ENCODE data around the gene NDUFC2. TPM values are rescaled to one million over a fixed set of nuclear protein-coding genes. Genes with fewer than 3 reads are reported as not detected.
"Not testable (repeated sequence)": the region's sequence is repeated elsewhere in the genome, so short reads cannot be mapped to it uniquely, and the experiment has no call there.

Gene NDUFC2
- total RNA-seq, 1 experiment from 2014 or later, result 425 TPM

GRCh38 chr11:78085972-78086371, 6.3 kb upstream of the NDUFC2 start:
- no peak for TF ChIP-seq CTCF (conservative IDR thresholded peaks at IDR 0.05; ENCODE audit: low read depth, low read length)
- TF ChIP-seq EZH2 (IDR thresholded peaks at IDR 0.05; ENCODE audit: borderline replicate concordance, low read depth, low read length, poor library complexity, severe bottlenecking), result no peak
- intact Hi-C loops (cut with micrococcal nuclease; ENCODE audit: unreplicated experiment), result no loop called here
- Histone ChIP-seq H3K4me1 (ENCODE audit: insufficient read depth, low read length, poor library complexity, severe bottlenecking) (no peaks in the 10 kb centered on the region), H3K9me3 (ENCODE audit: low read depth, low read length, poor library complexity, severe bottlenecking) (no peaks in the 10 kb centered on the region), H3K27me3 (replicated peaks; ENCODE audit: insufficient read depth, low read depth, low read length, poor library complexity) (no peaks in the 10 kb centered on the region), H3K4me3 (ENCODE audit: low read depth, low read length, poor library complexity, severe bottlenecking) (no peak overlapping the region), H3K36me3 (ENCODE audit: insufficient read depth, low read length, poor library complexity, severe bottlenecking) (no peaks in the 10 kb centered on the region), H3K27ac (ENCODE audit: low read depth, low read length, poor library complexity, severe bottlenecking) (no peak overlapping the region)
- POLR2A ChIA-PET (ENCODE audit: low non-redundant PET), result no interaction called here
- BruUV-seq (replicated peaks), result no TSS peak
- DNase-seq (ENCODE audit: low spot score), result no peak
- CTCF ChIA-PET, result no interaction called here

GRCh38 chr11:78084506-78084905, 4.8 kb upstream of the NDUFC2 start:
- CTCF ChIA-PET; BruUV-seq (replicated peaks); intact Hi-C loops (cut with micrococcal nuclease; ENCODE audit: unreplicated experiment); H3K36me3 ChIP-seq (ENCODE audit: insufficient read depth, low read length, poor library complexity, severe bottlenecking); H3K9me3 ChIP-seq (ENCODE audit: low read depth, low read length, poor library complexity, severe bottlenecking); H3K4me1 ChIP-seq (ENCODE audit: insufficient read depth, low read length, poor library complexity, severe bottlenecking); DNase-seq (ENCODE audit: low spot score); H3K27ac ChIP-seq (ENCODE audit: low read depth, low read length, poor library complexity, severe bottlenecking); H3K27me3 ChIP-seq (replicated peaks; ENCODE audit: insufficient read depth, low read depth, low read length, poor library complexity); POLR2A ChIA-PET (ENCODE audit: low non-redundant PET); H3K4me3 ChIP-seq (ENCODE audit: low read depth, low read length, poor library complexity, severe bottlenecking): not testable (repeated sequence)

- Histone ChIP-seq H3K9me3 (ENCODE audit: low read depth, low read length, poor library complexity, severe bottlenecking) (no peaks in the 10 kb centered on the region), H3K27me3 (replicated peaks; ENCODE audit: insufficient read depth, low read depth, low read length, poor library complexity) (no peaks in the 10 kb centered on the region), H3K27ac (ENCODE audit: low read depth, low read length, poor library complexity, severe bottlenecking) (no peak overlapping the region), H3K36me3 (ENCODE audit: insufficient read depth, low read length, poor library complexity, severe bottlenecking) (no peaks in the 10 kb centered on the region), H3K4me3 (ENCODE audit: low read depth, low read length, poor library complexity, severe bottlenecking) (no peak overlapping the region), H3K4me1 (ENCODE audit: insufficient read depth, low read length, poor library complexity, severe bottlenecking) (no peaks in the 10 kb centered on the region)
- ChIA-PET POLR2A (ENCODE audit: low non-redundant PET) (no interaction called here), CTCF (no interaction called here)
- intact Hi-C loops (cut with micrococcal nuclease; ENCODE audit: unreplicated experiment), result no loop called here
- BruUV-seq (replicated peaks), result no TSS peak
- TF ChIP-seq CTCF (conservative IDR thresholded peaks at IDR 0.05; ENCODE audit: low read depth, low read length), result no peak
- TF ChIP-seq EZH2 (IDR thresholded peaks at IDR 0.05; ENCODE audit: borderline replicate concordance, low read depth, low read length, poor library complexity, severe bottlenecking), result no peak
- no peak for DNase-seq (ENCODE audit: low spot score)
These were observed 3.4 kb upstream of the NDUFC2 start for GRCh38 chr11:78083021-78083420.

GRCh38 chr11:78082146-78082545, 2.5 kb upstream of the NDUFC2 start:
- Histone ChIP-seq H3K36me3 (ENCODE audit: insufficient read depth, low read length, poor library complexity, severe bottlenecking) (no peaks in the 10 kb centered on the region), H3K27me3 (replicated peaks; ENCODE audit: insufficient read depth, low read depth, low read length, poor library complexity) (no peaks in the 10 kb centered on the region), H3K4me3 (ENCODE audit: low read depth, low read length, poor library complexity, severe bottlenecking) (no peak overlapping the region), H3K27ac (ENCODE audit: low read depth, low read length, poor library complexity, severe bottlenecking) (no peak overlapping the region), H3K9me3 (ENCODE audit: low read depth, low read length, poor library complexity, severe bottlenecking) (no peaks in the 10 kb centered on the region), H3K4me1 (ENCODE audit: insufficient read depth, low read length, poor library complexity, severe bottlenecking) (no peaks in the 10 kb centered on the region)
- DNase-seq (ENCODE audit: low spot score), result no peak
- CTCF ChIA-PET, result no interaction called here
- TF ChIP-seq EZH2 (IDR thresholded peaks at IDR 0.05; ENCODE audit: borderline replicate concordance, low read depth, low read length, poor library complexity, severe bottlenecking) (no peak), CTCF (conservative IDR thresholded peaks at IDR 0.05; ENCODE audit: low read depth, low read length) (no peak)
- no TSS peak for BruUV-seq (replicated peaks)
- intact Hi-C loops (cut with micrococcal nuclease; ENCODE audit: unreplicated experiment), result no loop called here
- POLR2A ChIA-PET (ENCODE audit: low non-redundant PET), result no interaction called here

Data from A673 (cell line).